CD14-positive monocyte (primary cell): ENCODE results near the gene PAM16. TPM values are rescaled to one million over a fixed set of nuclear protein-coding genes. Genes with fewer than 3 reads are reported as not detected.

Source experiments
- DNase-seq, 3 donors: peaks; one replicate each; pipeline ENCODE4 v3.0.0-alpha.2; 2011 to 2022
- H2AFZ ChIP-seq: 2 replicates; pipeline ENCODE4 v1.6.0; 2012; ENCODE audit warnings: mild to moderate bottlenecking, low read depth, low read length, inconsistent platforms; ENCODE audit not compliant: insufficient read depth, poor library complexity, severe bottlenecking
- H3K27ac ChIP-seq, 2 donors: 1 replicate in 1 of 2; 2 replicates in 1 of 2; pipeline ENCODE4 v1.5.1; 2012 to 2013; ENCODE audit warnings: low read length in 2 of 2, control low read depth in 1 of 2, inconsistent platforms in 1 of 2, low read depth in 1 of 2, mild to moderate bottlenecking in 1 of 2
- H3K27me3 ChIP-seq, 2 donors: one replicate each; pipeline versions ENCODE4 v1.6.0 to v1.6.1; 2011 to 2013; ENCODE audit warnings: low read length in 2 of 2; ENCODE audit not compliant: control insufficient read depth in 2 of 2, insufficient read depth in 2 of 2
- H3K36me3 ChIP-seq, 2 donors: replicated peaks in 1 of 2; 1 replicate in 1 of 2; 2 replicates in 1 of 2; pipeline versions ENCODE4 v1.5.1 to v1.6.1; 2012 to 2013; ENCODE audit warnings: low read length in 2 of 2, control low read depth in 1 of 2, inconsistent platforms in 1 of 2, mild to moderate bottlenecking in 1 of 2; ENCODE audit not compliant: insufficient read depth in 2 of 2, control insufficient read depth in 1 of 2
- H3K4me1 ChIP-seq, 2 donors: 1 replicate in 1 of 2; 2 replicates in 1 of 2; pipeline versions ENCODE4 v1.5.1 to v1.6.1; 2012 to 2013; ENCODE audit warnings: low read length in 2 of 2, control low read depth in 1 of 2, inconsistent platforms in 1 of 2, mild to moderate bottlenecking in 1 of 2, moderate library complexity in 1 of 2; ENCODE audit not compliant: insufficient read depth in 2 of 2, control insufficient read depth in 1 of 2
- H3K4me2 ChIP-seq: replicated peaks from 2 replicates; pipeline ENCODE3; 2012; ENCODE audit warnings: low read length, moderate library complexity, mild to moderate bottlenecking; ENCODE audit not compliant: poor library complexity, severe bottlenecking; ENCODE audit errors: extremely low read depth
- H3K4me3 ChIP-seq, 3 experiments: fragments of 200-600 bp in 1 of 3; sonication (generic) in 1 of 3; replicated peaks in 1 of 3; 1 replicate in 2 of 3; 2 replicates in 1 of 3; pipeline ENCODE4 v1.5.1; 2011 to 2013; ENCODE audit warnings: low read length in 3 of 3, mild to moderate bottlenecking in 3 of 3, control low read depth in 2 of 3, low read depth in 2 of 3, inconsistent platforms in 1 of 3, moderate library complexity in 1 of 3
- H3K79me2 ChIP-seq: 2 replicates; pipeline ENCODE4 v1.6.0; 2012; ENCODE audit warnings: mild to moderate bottlenecking, control low read depth, inconsistent platforms, low read length, moderate library complexity; ENCODE audit not compliant: insufficient read depth
- H3K9ac ChIP-seq: 2 replicates; pipeline ENCODE4 v1.6.0; 2017; ENCODE audit warnings: low read length, mild to moderate bottlenecking; ENCODE audit not compliant: insufficient read depth, poor library complexity, severe bottlenecking
- H3K9me3 ChIP-seq, 2 donors: replicated peaks in 1 of 2; 1 replicate in 1 of 2; 2 replicates in 1 of 2; pipeline versions ENCODE4 v1.5.1 to v1.6.1; 2012 to 2013; ENCODE audit warnings: low read length in 2 of 2, control low read depth in 1 of 2; ENCODE audit not compliant: control insufficient read depth in 1 of 2, insufficient read depth in 1 of 2
- H4K20me1 ChIP-seq: 2 replicates; pipeline ENCODE4 v1.6.0; 2012; ENCODE audit warnings: mild to moderate bottlenecking, low read length, control low read depth, moderate library complexity; ENCODE audit not compliant: insufficient read depth
- H3K27ac Mint-ChIP-seq, 7 donors: one replicate each; pipeline ENCODE4 v1.8.0; 2020; ENCODE audit warnings: mild to moderate bottlenecking in 7 of 7, mixed read lengths in 7 of 7, moderate library complexity in 6 of 7, inconsistent platforms in 2 of 7
- H3K27me3 Mint-ChIP-seq, 3 donors: one replicate each; pipeline ENCODE4 v1.8.0; 2021 to 2022; ENCODE audit warnings: low read depth in 3 of 3, mild to moderate bottlenecking in 3 of 3, mixed read lengths in 3 of 3, moderate library complexity in 3 of 3, inconsistent platforms in 1 of 3
- H3K36me3 Mint-ChIP-seq, 2 donors: one replicate each; pipeline ENCODE4 v1.8.0; 2020; ENCODE audit warnings: mixed read lengths in 2 of 2, inconsistent platforms in 1 of 2, mild to moderate bottlenecking in 1 of 2
- H3K4me1 Mint-ChIP-seq: one replicate; pipeline ENCODE4 v1.8.0; 2020; ENCODE audit warnings: mild to moderate bottlenecking, mixed read lengths
- H3K4me3 Mint-ChIP-seq, 2 donors: one replicate each; pipeline ENCODE4 v1.8.0; 2020; ENCODE audit warnings: mild to moderate bottlenecking in 2 of 2, mixed read lengths in 2 of 2, moderate library complexity in 1 of 2
- H3K9me3 Mint-ChIP-seq, 7 donors: one replicate each; pipeline ENCODE4 v1.8.0; 2020 to 2022; ENCODE audit warnings: mixed read lengths in 7 of 7, mild to moderate bottlenecking in 6 of 7, moderate library complexity in 6 of 7, inconsistent platforms in 2 of 7
- CTCF ChIP-seq: fragments of 200-600 bp; IDR thresholded peaks from one replicate; pipeline ENCODE4 v1.8.0; 2022; ENCODE audit warnings: antibody characterized with exemption, mild to moderate bottlenecking
- WGBS: methylation state at CpG from one replicate; pipeline ENCODE4 v1.1.5; 2013; ENCODE audit warnings: missing lambda C conversion rate; ENCODE audit not compliant: insufficient coverage; 5-methylcytosine and 5-hydroxymethylcytosine counted together
- intact Hi-C, 2 donors: fragments of 100-400 bp; cut with micrococcal nuclease; formaldehyde crosslinking; loops; one replicate each; pipeline versions ENCODE4 v1.15.0 to v1.15.1; 2023
- polyA plus RNA-seq, 3 donors: library from polyadenylated mRNA; depleted of rRNA in 1 of 3; unstranded in 2 of 3; stranded (reverse) in 1 of 3; fragments of 300-500 nt in 2 of 3; fragments of >200 nt in 1 of 3; fragmentation: Illumina TruSeq in 2 of 3; gene quantifications; 1 replicate in 2 of 3; 2 replicates in 1 of 3; pipeline ENCODE4 v1.2.3, GENCODE V29; 2012 to 2021

PAM16 gene
- polyA plus RNA-seq, 3 donors, result 34.3 to 37.6 (median 34.7) TPM

- peaks cover 99% of the 10 kb centered on the region for H4K20me1 ChIP-seq
- H2AFZ ChIP-seq, result no peak overlapping the region
- H3K27ac ChIP-seq, result peak overlapping the region in 1 of 2 donors; percentile 8
- H3K4me1 ChIP-seq, result no peaks in the 10 kb centered on the region
- peaks cover 10% of the 10 kb centered on the region for H3K79me2 ChIP-seq
- WGBS, result 93% methylated on average over 21 of the region's 27 CpGs
- no peaks in the 10 kb centered on the region for H3K27me3 ChIP-seq
- DNase-seq, result no peak
- peaks cover 95 to 100% of the 10 kb centered on the region in 2 donors for H3K36me3 ChIP-seq
- no peak for TF ChIP-seq CTCF
- H3K9me3 Mint-ChIP-seq, result no peaks in the 10 kb centered on the region
- H3K4me1 Mint-ChIP-seq, result peaks cover under 1% of the 10 kb centered on the region
- peaks cover 59 to 92% of the 10 kb centered on the region in 2 donors for H3K36me3 Mint-ChIP-seq
- H3K9me3 ChIP-seq, result no peaks in the 10 kb centered on the region
- H3K27ac Mint-ChIP-seq, result peak overlapping the region in 1 of 7 donors; percentile 69
- intact Hi-C loops, result no loop called here
- no peaks in the 10 kb centered on the region for H3K27me3 Mint-ChIP-seq
- H3K9ac ChIP-seq, result no peak overlapping the region
- H3K4me3 Mint-ChIP-seq, result no peak overlapping the region
- no peak overlapping the region for H3K4me3 ChIP-seq
- H3K4me2 ChIP-seq, result no peak overlapping the region
Measured at GRCh38 chr16:4389051-4389955, 38.2 kb upstream of the PAM16 start.

GRCh38 chr16:4388271-4389021, 37.3 kb upstream of the PAM16 start:
- no peak overlapping the region for H3K4me2 ChIP-seq
- peaks cover 9% of the 10 kb centered on the region for H3K79me2 ChIP-seq
- H3K27me3 ChIP-seq, result no peaks in the 10 kb centered on the region
- DNase-seq, result no peak
- H3K4me1 ChIP-seq, result no peaks in the 10 kb centered on the region
- peaks cover 97 to 100% of the 10 kb centered on the region in 2 donors for H3K36me3 ChIP-seq
- Mint-ChIP-seq H3K4me1 (no peaks in the 10 kb centered on the region), H3K27ac (no peak overlapping the region), H3K27me3 (no peaks in the 10 kb centered on the region), H3K9me3 (no peaks in the 10 kb centered on the region), H3K36me3 (peaks cover 57 to 89% of the 10 kb centered on the region in 2 donors), H3K4me3 (no peak overlapping the region)
- no peak for TF ChIP-seq CTCF
- WGBS, result 95% methylated on average over 17 of the region's 19 CpGs
- intact Hi-C loops, result no loop called here
- H2AFZ ChIP-seq, result no peak overlapping the region
- no peak overlapping the region for H3K9ac ChIP-seq
- H3K27ac ChIP-seq, result peak overlapping the region in 1 of 2 donors; percentile 8
- H3K9me3 ChIP-seq, result no peaks in the 10 kb centered on the region
- no peak overlapping the region for H3K4me3 ChIP-seq
- peaks cover 100% of the 10 kb centered on the region for H4K20me1 ChIP-seq
